ENCODE data around the gene GMPR2.

The GMPR2 gene

GRCh38 chr14:24250354-24250753, 17.6 kb downstream of the GMPR2 start:
- no peak for DNase-seq (ENCODE audit: low read depth in 2 of 2, low spot score in 1 of 2)

- DNase-seq (ENCODE audit: low read depth in 2 of 2, low spot score in 1 of 2): no peak
Observed at GRCh38 chr14:24251880-24252288, 19.2 kb downstream of the GMPR2 start.

GRCh38 chr14:24252289-24253124, 19.8 kb downstream of the GMPR2 start:
- no peak for DNase-seq (ENCODE audit: low read depth in 2 of 2, low spot score in 1 of 2)

- no peak for DNase-seq (ENCODE audit: low read depth in 2 of 2, low spot score in 1 of 2)
Observed at GRCh38 chr14:24253936-24254335, 21.2 kb downstream of the GMPR2 start.

- DNase-seq (ENCODE audit: low read depth in 2 of 2, low spot score in 1 of 2): no peak
Observed at GRCh38 chr14:24254630-24255392, 22.1 kb downstream of the GMPR2 start.

GRCh38 chr14:24255438-24255837, 22.7 kb downstream of the GMPR2 start:
- DNase-seq (ENCODE audit: low read depth in 2 of 2, low spot score in 1 of 2): no peak

- DNase-seq (ENCODE audit: low read depth in 2 of 2, low spot score in 1 of 2): no peak
Observed at GRCh38 chr14:24255931-24256711, 23.4 kb downstream of the GMPR2 start.

GRCh38 chr14:24256960-24257359, 24.2 kb downstream of the GMPR2 start:
- DNase-seq (ENCODE audit: low read depth in 2 of 2, low spot score in 1 of 2): no peak

- DNase-seq (ENCODE audit: low read depth in 2 of 2, low spot score in 1 of 2): no peak
Observed at GRCh38 chr14:24258119-24258518, 25.4 kb downstream of the GMPR2 start.

- no peak for DNase-seq (ENCODE audit: low read depth in 2 of 2, low spot score in 1 of 2)
Observed at GRCh38 chr14:24258548-24259265, 26.0 kb downstream of the GMPR2 start.

GRCh38 chr14:24259282-24260025, 26.7 kb downstream of the GMPR2 start:
- DNase-seq (ENCODE audit: low read depth in 2 of 2, low spot score in 1 of 2): no peak

GRCh38 chr14:24260026-24260779, 27.5 kb downstream of the GMPR2 start:
- no peak for DNase-seq (ENCODE audit: low read depth in 2 of 2, low spot score in 1 of 2)

- DNase-seq (ENCODE audit: low read depth in 2 of 2, low spot score in 1 of 2): no peak
Observed at GRCh38 chr14:24260780-24261157, 28.0 kb downstream of the GMPR2 start.

- DNase-seq (ENCODE audit: low read depth in 2 of 2, low spot score in 1 of 2): no peak
Observed at GRCh38 chr14:24261256-24261968, 28.7 kb downstream of the GMPR2 start.

GRCh38 chr14:24261969-24262327, 29.2 kb downstream of the GMPR2 start:
- no peak for DNase-seq (ENCODE audit: low read depth in 2 of 2, low spot score in 1 of 2)

- DNase-seq (ENCODE audit: low read depth in 2 of 2, low spot score in 1 of 2): no peak
Observed at GRCh38 chr14:24262821-24263733, 30.3 kb downstream of the GMPR2 start, which contains the start of gene TGM1. Gene TGM1 (minus strand): TSS chr14:24263177. CDS start chr14:24262352, 825 bp downstream.

GRCh38 chr14:24263848-24264247, 31.1 kb downstream of the GMPR2 start:
- DNase-seq (ENCODE audit: low read depth in 2 of 2, low spot score in 1 of 2): no peak

- no peak for DNase-seq (ENCODE audit: low read depth in 2 of 2, low spot score in 1 of 2)
Observed at GRCh38 chr14:24264298-24264697, 31.6 kb downstream of the GMPR2 start.
